Tibial nerve (tissue), 4 donors: ENCODE results near the gene TMEM219. TPM values are rescaled to one million over a fixed set of nuclear protein-coding genes. Genes with fewer than 3 reads are reported as not detected.

Source experiments
- DNase-seq, 2 donors: peaks; one replicate each; pipeline ENCODE4 v3.0.0-alpha.2; 2019; ENCODE audit warnings: low spot score in 2 of 2
- H3K27ac ChIP-seq, 4 donors: fragments of 200-600 bp; sonication (generic) in 3 of 4; one replicate each; pipeline ENCODE4 v1.5.1; 2017 to 2019; ENCODE audit warnings: mild to moderate bottlenecking in 1 of 4
- H3K27me3 ChIP-seq, 2 donors: fragments of 200-600 bp; sonication (generic) in 1 of 2; one replicate each; pipeline versions ENCODE4 v1.5.1 to v1.6.0; 2017 to 2019
- H3K36me3 ChIP-seq, 3 donors: fragments of 200-600 bp; sonication (generic); one replicate each; pipeline ENCODE4 v1.5.1; 2018 to 2019
- H3K4me1 ChIP-seq, 4 donors: fragments of 200-600 bp; sonication (generic) in 3 of 4; one replicate each; pipeline ENCODE4 v1.5.1; 2017 to 2019
- H3K4me3 ChIP-seq, 4 donors: fragments of 200-600 bp; sonication (generic) in 3 of 4; one replicate each; pipeline ENCODE4 v1.5.1; 2017 to 2019; ENCODE audit warnings: mild to moderate bottlenecking in 1 of 4, moderate library complexity in 1 of 4
- H3K9me3 ChIP-seq, 4 donors: fragments of 200-600 bp; sonication (generic) in 3 of 4; one replicate each; pipeline ENCODE4 v1.5.1; 2017 to 2019
- CTCF ChIP-seq, 5 experiments: fragments of 200-600 bp in 3 of 5; fragments of 450-650 bp in 2 of 5; sonication (generic) in 3 of 5; IDR thresholded peaks; one replicate each; pipeline ENCODE4 v1.5.1; 2016 to 2019; ENCODE audit warnings: antibody characterized with exemption in 5 of 5, mild to moderate bottlenecking in 3 of 5, moderate library complexity in 2 of 5
- EP300 ChIP-seq, 2 donors: sonication (generic); formaldehyde crosslinking; IDR thresholded peaks; one replicate each; pipeline ENCODE4 v1.6.1; 2017; ENCODE audit warnings: antibody characterized with exemption in 2 of 2, mild to moderate bottlenecking in 1 of 2
- POLR2A ChIP-seq, 2 donors: fragments of 450-650 bp; IDR thresholded peaks; one replicate each; pipeline ENCODE4 v1.6.1; 2017; ENCODE audit warnings: antibody characterized with exemption in 2 of 2, mild to moderate bottlenecking in 2 of 2, moderate library complexity in 2 of 2
- WGBS, 2 donors: methylation state at CpG; one replicate each; pipeline ENCODE4 v1.1.5; 2018; 5-methylcytosine and 5-hydroxymethylcytosine counted together
- total RNA-seq, 4 donors: library from RNA; depleted of rRNA; stranded (reverse); fragments of >200 nt; gene quantifications; one replicate each; pipeline ENCODE4 v1.1.0, GENCODE V29; 2016

The TMEM219 gene
- total RNA-seq, 4 donors from 2014 or later = 83.1 to 144 (median 103) TPM

- Histone ChIP-seq H3K9me3 (no peaks in the 10 kb centered on the region), H3K36me3 (no peaks in the 10 kb centered on the region), H3K4me1 (peaks cover 0 to 10% (median 0%) of the 10 kb centered on the region in 4 donors), H3K4me3 (no peak overlapping the region), H3K27me3 (no peaks in the 10 kb centered on the region), H3K27ac (no peak overlapping the region)
- no peak for TF ChIP-seq POLR2A (IDR thresholded peaks at IDR 0.05)
- TF ChIP-seq EP300 (IDR thresholded peaks at IDR 0.05) = no peak
- TF ChIP-seq CTCF (IDR thresholded peaks at IDR 0.05) = no peak
- no peak for DNase-seq
- WGBS, 2 donors = 55 to 67% methylated on average over 4 of the region's 4 CpGs
Observed at GRCh38 chr16:29940656-29941055, 21.2 kb upstream of the TMEM219 start.

- H3K4me1 ChIP-seq = peaks cover 0 to 10% (median 0%) of the 10 kb centered on the region in 4 donors
- DNase-seq = no peak
- H3K27me3 ChIP-seq = no peaks in the 10 kb centered on the region
- H3K27ac ChIP-seq = peak overlapping the region in 1 of 4 donors; percentile 46
- WGBS, 2 donors = 52 to 61% methylated on average over 11 of the region's 11 CpGs
- no peaks in the 10 kb centered on the region for H3K36me3 ChIP-seq
- no peak overlapping the region for H3K4me3 ChIP-seq
- no peaks in the 10 kb centered on the region for H3K9me3 ChIP-seq
- no peak for TF ChIP-seq CTCF (IDR thresholded peaks at IDR 0.05)
- no peak for TF ChIP-seq EP300 (IDR thresholded peaks at IDR 0.05)
- no peak for TF ChIP-seq POLR2A (IDR thresholded peaks at IDR 0.05)
Observed at GRCh38 chr16:29943846-29944799, 17.8 kb upstream of the TMEM219 start.

- 81 to 90% methylated on average over 2 of the region's 2 CpGs for WGBS, 2 donors
- H3K4me1 ChIP-seq = peaks cover 0 to 10% (median 0%) of the 10 kb centered on the region in 4 donors
- H3K4me3 ChIP-seq = no peak overlapping the region
Observed at GRCh38 chr16:29947897-29948296, 14.0 kb upstream of the TMEM219 start.

GRCh38 chr16:29950806-29951461 lies 10.9 kb upstream of the TMEM219 start:
- no peaks in the 10 kb centered on the region for H3K9me3 ChIP-seq
- TF ChIP-seq EP300 (IDR thresholded peaks at IDR 0.05) (no peak), POLR2A (IDR thresholded peaks at IDR 0.05) (no peak), CTCF (IDR thresholded peaks at IDR 0.05) (no peak)
- no peak for DNase-seq
- H3K36me3 ChIP-seq = no peaks in the 10 kb centered on the region
- no peaks in the 10 kb centered on the region for H3K4me1 ChIP-seq
- no peak overlapping the region for H3K27ac ChIP-seq
- no peaks in the 10 kb centered on the region for H3K27me3 ChIP-seq
- no peak overlapping the region for H3K4me3 ChIP-seq
- 93 to 95% methylated on average over 4 of the region's 4 CpGs for WGBS, 2 donors

More at GRCh38 chr16:29947897-29948296, 14.0 kb upstream of the TMEM219 start:
- no peaks in the 10 kb centered on the region for H3K27me3 ChIP-seq
- no peak for TF ChIP-seq CTCF (IDR thresholded peaks at IDR 0.05)
- no peak for TF ChIP-seq EP300 (IDR thresholded peaks at IDR 0.05)
- no peak for TF ChIP-seq POLR2A (IDR thresholded peaks at IDR 0.05)
- no peak overlapping the region for H3K27ac ChIP-seq
- H3K9me3 ChIP-seq = no peaks in the 10 kb centered on the region
- DNase-seq = no peak
- no peaks in the 10 kb centered on the region for H3K36me3 ChIP-seq
